Skeletal muscle satellite cell (primary cell): ENCODE data around the gene C17orf58.
"Not testable (repeated sequence)": the region's sequence is repeated elsewhere in the genome, so short reads cannot be mapped to it uniquely, and the experiment has no call there.

Experiments
- H3K27me3 ChIP-seq: 2 replicates; pipeline ENCODE4 v1.7.0; 2013; ENCODE audit warnings: low read length; ENCODE audit not compliant: control insufficient read depth, insufficient read depth
- H3K36me3 ChIP-seq: 2 replicates; pipeline ENCODE4 v1.7.0; 2013; ENCODE audit warnings: mild to moderate bottlenecking, control low read depth, low read length; ENCODE audit not compliant: insufficient read depth
- H3K4me1 ChIP-seq: 2 replicates; pipeline ENCODE4 v1.7.0; 2013; ENCODE audit warnings: low read length; ENCODE audit not compliant: control insufficient read depth, insufficient read depth
- H3K4me2 ChIP-seq: 2 replicates; pipeline ENCODE4 v1.7.0; 2013; ENCODE audit warnings: mild to moderate bottlenecking, low read length
- H3K4me3 ChIP-seq: 2 replicates; pipeline ENCODE4 v1.7.0; 2013; ENCODE audit warnings: low read length
- H3K9ac ChIP-seq: 2 replicates; pipeline ENCODE4 v1.7.0; 2013; ENCODE audit warnings: mild to moderate bottlenecking, low read depth, low read length, moderate library complexity
- H3K9me3 ChIP-seq: replicated peaks from 2 replicates; pipeline ENCODE4 v1.7.0; 2013; ENCODE audit warnings: mild to moderate bottlenecking, control low read depth, low read length

Gene C17orf58

DNA sequence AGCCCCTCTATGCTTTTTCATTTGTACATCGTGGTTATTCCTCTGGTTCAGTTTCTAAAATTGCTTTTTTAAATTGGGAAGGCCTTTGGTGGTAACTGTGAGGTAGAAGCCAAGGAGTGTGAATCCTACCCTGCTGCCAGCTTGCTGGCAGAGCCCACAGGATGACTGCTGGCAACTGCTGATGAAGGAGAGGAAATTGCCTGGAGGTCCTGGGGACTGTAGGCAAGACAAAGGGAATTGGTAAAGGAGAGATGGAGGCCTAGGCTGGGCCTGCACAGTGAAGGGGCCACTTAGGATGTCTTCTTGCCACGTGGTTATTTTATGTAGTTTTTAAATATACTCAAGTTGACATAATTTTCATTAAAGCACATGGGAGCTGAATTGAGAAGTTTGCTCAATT, 15.8 kb downstream of the C17orf58 start:
- Histone ChIP-seq H3K4me2 (no peak overlapping the region), H3K27me3 (no peaks in the 10 kb centered on the region), H3K9me3 (no peaks in the 10 kb centered on the region), H3K4me1 (peaks cover 10% of the 10 kb centered on the region), H3K36me3 (peaks cover 33% of the 10 kb centered on the region), H3K9ac (no peak overlapping the region), H3K4me3 (no peak overlapping the region)

DNA sequence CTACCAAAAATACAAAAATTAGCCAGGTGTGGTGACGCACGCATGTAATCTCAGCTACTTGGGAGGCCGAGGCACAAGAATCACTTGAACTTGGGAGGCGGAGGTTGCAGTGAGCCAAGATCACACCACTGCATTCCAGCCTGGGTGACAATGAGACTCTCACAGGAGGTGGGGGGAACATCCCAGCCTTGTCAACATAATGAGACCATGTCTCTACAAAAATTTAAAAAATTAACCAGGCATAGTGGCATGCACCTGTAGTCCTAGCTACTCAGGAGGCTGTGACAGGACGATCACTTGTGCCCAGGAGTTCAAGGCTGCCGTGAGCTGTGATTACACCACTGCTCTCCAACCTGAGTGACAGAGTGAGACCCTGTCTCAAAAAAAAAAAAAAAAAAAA, 20.0 kb downstream of the C17orf58 start:
- H3K4me3 ChIP-seq, H3K27me3 ChIP-seq, H3K9ac ChIP-seq, H3K4me2 ChIP-seq, H3K9me3 ChIP-seq: not testable (repeated sequence)
- H3K4me1 ChIP-seq = peaks cover 10% of the 10 kb centered on the region
- peaks cover 32% of the 10 kb centered on the region for H3K36me3 ChIP-seq

DNA sequence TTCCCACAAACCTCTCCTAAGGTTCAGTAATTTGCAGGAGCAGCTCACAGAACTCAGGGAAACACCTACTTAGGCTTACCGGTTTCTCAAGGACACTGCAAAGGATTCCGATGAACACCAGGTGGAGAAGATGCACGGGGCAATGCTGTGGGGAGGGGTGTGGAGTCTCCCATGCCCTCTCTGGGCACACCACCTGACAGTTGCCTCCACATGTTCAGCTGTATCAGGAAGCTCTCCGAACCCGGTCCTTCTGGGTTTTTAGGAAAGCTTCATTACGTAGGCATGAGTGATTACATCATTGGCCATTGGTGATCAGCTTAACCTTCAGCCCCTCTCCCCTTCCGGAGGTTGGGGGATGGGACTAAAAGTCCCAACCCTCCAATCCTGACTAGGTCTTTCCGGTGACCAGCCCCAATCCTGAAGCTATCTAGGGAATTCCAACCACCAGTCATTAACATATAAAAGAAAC, 21.6 kb downstream of the C17orf58 start:
- H3K36me3 ChIP-seq = peaks cover 26% of the 10 kb centered on the region
- no peaks in the 10 kb centered on the region for H3K9me3 ChIP-seq
- H3K4me1 ChIP-seq = peaks cover 10% of the 10 kb centered on the region
- H3K4me2 ChIP-seq = no peak overlapping the region
- H3K9ac ChIP-seq = no peak overlapping the region
- no peaks in the 10 kb centered on the region for H3K27me3 ChIP-seq
- no peak overlapping the region for H3K4me3 ChIP-seq

DNA sequence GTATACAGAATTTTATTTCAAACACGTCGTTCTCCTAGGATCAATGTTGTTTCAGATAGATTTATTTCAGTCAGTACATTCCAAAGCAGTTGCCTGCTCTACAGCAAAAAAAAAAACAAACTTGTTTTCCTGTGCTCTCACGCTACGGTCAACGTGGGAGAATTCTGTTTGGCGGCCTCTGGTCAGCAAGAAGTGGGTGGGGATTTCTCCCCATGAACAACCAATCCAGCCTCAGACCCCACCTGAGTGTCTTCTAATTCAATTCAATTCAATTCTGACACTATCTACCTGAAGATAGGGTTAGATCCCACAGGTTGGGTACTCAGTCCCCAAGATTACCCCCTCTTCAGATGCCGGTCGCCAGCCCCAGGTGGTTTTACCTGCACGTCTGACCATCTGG, 22.1 kb downstream of the C17orf58 start:
- Histone ChIP-seq H3K4me2 (no peak overlapping the region), H3K36me3 (peaks cover 22% of the 10 kb centered on the region), H3K27me3 (no peaks in the 10 kb centered on the region), H3K4me3 (no peak overlapping the region), H3K9me3 (no peaks in the 10 kb centered on the region), H3K4me1 (peaks cover 10% of the 10 kb centered on the region), H3K9ac (no peak overlapping the region)

DNA sequence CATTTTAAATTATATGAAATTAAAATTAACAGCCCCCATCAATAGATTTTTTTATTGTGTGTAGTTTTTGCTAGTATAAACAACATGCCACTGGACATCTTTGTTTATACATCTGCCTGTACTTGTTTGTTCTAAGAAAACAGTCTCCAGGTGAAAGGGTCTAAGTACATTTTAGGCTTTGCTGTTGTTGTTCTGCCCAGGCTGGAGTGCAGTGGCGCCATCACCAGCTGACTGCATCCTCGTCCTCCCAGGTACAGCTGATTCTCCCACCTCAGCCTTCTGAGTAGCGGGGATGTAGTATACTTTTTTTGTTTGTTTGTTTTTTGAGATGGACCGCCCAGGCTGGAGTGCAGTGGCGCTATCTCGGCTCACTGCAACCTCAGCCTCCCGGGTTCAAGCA, 25.5 kb downstream of the C17orf58 start:
- peaks cover 27% of the 10 kb centered on the region for H3K36me3 ChIP-seq
- H3K9ac ChIP-seq = no peak overlapping the region
- H3K27me3 ChIP-seq = no peaks in the 10 kb centered on the region
- no peak overlapping the region for H3K4me3 ChIP-seq
- H3K4me2 ChIP-seq = no peak overlapping the region
- no peaks in the 10 kb centered on the region for H3K9me3 ChIP-seq
- H3K4me1 ChIP-seq = no peaks in the 10 kb centered on the region

DNA sequence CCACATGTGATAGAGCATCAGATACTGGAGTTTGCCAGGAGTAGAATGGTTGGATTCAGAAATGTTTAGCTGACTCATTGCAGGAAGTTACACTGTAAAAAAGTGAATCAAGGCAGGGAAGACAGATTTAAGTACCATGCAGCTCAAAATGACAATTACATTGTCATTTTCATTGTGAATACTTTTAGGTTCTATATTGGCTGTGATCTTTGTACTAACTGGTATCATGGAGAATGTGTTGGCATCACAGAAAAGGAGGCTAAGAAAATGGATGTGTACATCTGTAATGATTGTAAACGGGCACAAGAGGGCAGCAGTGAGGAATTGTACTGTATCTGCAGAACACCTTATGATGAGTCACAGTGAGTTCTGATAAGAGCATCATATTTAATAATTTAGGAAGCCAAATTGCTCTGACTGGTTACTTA, 33.1 kb downstream of the C17orf58 start:
- H3K4me2 ChIP-seq, H3K27me3 ChIP-seq, H3K4me1 ChIP-seq, H3K9ac ChIP-seq, H3K4me3 ChIP-seq, H3K9me3 ChIP-seq: not testable (repeated sequence)
- H3K36me3 ChIP-seq = peaks cover 21% of the 10 kb centered on the region

DNA sequence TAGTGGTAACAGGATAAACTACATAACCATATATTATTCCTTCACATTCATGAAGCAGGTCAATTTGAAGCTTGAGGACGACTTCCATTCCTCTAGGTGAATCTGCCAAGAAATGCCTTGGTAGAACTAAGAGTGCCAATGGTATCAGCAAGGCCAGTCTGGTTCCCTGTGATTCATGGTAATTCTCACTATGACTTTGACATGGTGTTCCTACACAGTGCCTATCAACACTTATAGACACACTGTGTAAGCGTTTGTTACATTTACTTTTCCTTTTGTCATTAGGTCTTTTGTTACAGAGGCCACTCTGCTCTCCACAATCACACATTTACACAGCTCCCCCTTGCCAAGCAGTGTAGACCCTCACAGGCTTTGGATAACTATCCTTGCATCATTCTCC, 34.1 kb downstream of the C17orf58 start:
- not testable (repeated sequence) for H3K9ac ChIP-seq, H3K4me3 ChIP-seq, H3K27me3 ChIP-seq, H3K4me2 ChIP-seq, H3K9me3 ChIP-seq, H3K4me1 ChIP-seq
- peaks cover 23% of the 10 kb centered on the region for H3K36me3 ChIP-seq

DNA sequence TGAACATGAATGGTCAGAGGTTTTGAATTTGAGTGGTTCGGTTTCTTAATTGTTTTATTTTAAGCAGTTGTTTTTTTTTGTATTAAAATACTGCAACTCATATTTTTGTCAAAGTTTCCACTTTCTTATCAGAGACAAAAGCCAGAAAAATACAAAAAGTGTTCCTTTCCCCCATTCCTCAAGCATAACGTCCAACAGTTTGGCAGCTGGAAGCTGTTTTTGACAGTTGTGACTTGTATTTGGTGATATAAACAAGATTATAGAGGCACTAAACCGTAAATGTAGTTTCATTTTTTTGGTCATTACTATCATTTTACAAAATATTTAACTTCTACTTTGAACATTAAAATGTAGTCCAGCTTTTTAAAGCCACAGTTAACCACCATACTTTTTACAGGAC, 36.0 kb downstream of the C17orf58 start:
- H3K4me2 ChIP-seq, H3K4me3 ChIP-seq, H3K4me1 ChIP-seq, H3K9ac ChIP-seq, H3K27me3 ChIP-seq, H3K9me3 ChIP-seq: not testable (repeated sequence)
- H3K36me3 ChIP-seq = peaks cover 14% of the 10 kb centered on the region

DNA sequence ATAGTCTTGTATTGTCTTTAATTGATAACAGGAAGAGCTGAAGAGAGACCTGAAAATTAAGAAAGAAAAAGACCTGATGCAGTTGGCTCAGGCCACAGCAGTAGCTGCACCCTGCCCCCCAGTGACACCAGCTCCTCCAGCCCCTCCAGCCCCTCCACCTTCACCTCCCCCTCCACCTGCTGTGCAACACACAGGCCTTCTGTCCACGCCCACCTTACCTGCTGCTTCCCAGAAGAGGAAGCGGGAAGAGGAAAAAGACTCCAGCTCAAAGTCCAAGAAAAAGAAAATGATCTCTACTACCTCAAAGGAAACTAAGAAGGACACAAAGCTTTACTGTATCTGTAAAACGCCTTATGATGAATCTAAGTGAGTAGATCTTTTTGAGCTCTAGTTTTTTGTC, 36.8 kb downstream of the C17orf58 start:
- Histone ChIP-seq H3K27me3 (no peaks in the 10 kb centered on the region), H3K9me3 (no peaks in the 10 kb centered on the region), H3K36me3 (peaks cover 17% of the 10 kb centered on the region), H3K9ac (no peak overlapping the region), H3K4me3 (no peak overlapping the region), H3K4me2 (no peak overlapping the region), H3K4me1 (no peaks in the 10 kb centered on the region)

DNA sequence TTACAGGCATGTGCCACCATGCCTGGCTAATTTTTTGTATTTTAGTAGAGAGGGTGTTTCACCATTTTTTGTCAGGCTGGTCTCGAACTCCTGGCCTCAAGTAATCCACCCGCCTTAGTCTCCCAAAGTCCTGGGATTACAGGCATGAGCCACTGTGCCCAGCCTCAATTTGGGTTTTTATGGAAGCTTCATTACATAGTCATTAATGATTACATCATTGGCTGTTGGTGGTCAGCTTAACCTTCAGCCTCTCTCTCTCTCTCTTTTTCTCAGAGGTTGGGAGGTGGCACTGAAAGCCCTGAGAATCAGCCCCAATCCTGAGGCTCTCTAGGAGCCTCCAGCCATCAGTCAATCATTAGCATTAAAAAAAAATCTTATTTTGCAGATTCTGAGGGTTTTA, 45.3 kb downstream of the C17orf58 start:
- H3K4me2 ChIP-seq = no peak overlapping the region
- H3K36me3 ChIP-seq = peaks cover 61% of the 10 kb centered on the region
- no peak overlapping the region for H3K4me3 ChIP-seq
- H3K27me3 ChIP-seq = no peaks in the 10 kb centered on the region
- H3K9ac ChIP-seq = no peak overlapping the region
- H3K4me1 ChIP-seq = no peaks in the 10 kb centered on the region
- no peaks in the 10 kb centered on the region for H3K9me3 ChIP-seq

DNA sequence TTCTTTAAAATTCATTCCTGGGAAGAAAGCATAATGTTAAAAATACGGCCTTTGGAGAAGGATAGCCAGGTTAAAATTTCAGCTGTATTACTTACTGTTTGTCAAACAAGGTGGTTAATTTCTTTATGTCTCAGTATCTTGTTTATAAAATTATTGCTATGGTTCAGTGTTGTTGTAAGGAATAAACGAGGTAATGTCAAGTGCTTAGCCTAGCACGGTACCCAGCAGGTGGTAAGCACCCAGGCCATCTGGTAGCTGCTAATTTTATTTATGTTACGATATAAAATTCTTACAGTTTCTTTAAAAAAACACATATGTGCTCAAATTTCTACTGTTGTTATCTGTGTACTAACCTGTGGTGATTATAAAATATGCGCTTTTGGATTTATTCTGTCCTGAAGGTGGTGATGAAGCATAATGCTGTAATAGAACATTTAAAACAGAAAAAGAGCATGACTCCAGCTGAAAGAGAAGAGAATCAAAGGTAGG, 48.9 kb downstream of the C17orf58 start:
- H3K4me2 ChIP-seq = no peak overlapping the region
- no peaks in the 10 kb centered on the region for H3K4me1 ChIP-seq
- H3K27me3 ChIP-seq = no peaks in the 10 kb centered on the region
- H3K36me3 ChIP-seq = peaks cover 84% of the 10 kb centered on the region
- H3K9ac ChIP-seq = no peak overlapping the region
- no peak overlapping the region for H3K4me3 ChIP-seq
- no peaks in the 10 kb centered on the region for H3K9me3 ChIP-seq

DNA sequence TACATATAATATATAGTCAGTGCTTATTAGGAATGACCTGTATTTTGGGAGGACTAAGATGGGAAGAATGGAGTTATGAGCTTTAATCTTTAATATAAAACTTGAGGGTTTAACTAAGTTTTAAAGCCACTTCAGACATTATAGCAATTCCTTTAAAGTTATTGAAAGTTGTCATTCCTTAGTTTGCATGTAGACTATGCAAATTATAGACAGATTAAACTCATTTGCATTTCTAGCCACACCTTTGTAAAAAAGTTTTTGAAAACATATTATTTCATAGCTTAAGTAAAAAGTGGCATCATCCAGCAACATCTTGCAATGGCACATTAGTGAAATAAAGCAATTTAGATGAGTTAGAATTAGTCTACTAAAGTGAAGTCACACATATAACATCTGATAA, 49.8 kb downstream of the C17orf58 start:
- H3K27me3 ChIP-seq = no peaks in the 10 kb centered on the region
- H3K36me3 ChIP-seq = peaks cover 85% of the 10 kb centered on the region

More for the DNA sequence above, 49.8 kb downstream of the C17orf58 start:
- no peak overlapping the region for H3K4me3 ChIP-seq
- no peaks in the 10 kb centered on the region for H3K9me3 ChIP-seq
- no peak overlapping the region for H3K4me2 ChIP-seq
- no peak overlapping the region for H3K9ac ChIP-seq
- no peaks in the 10 kb centered on the region for H3K4me1 ChIP-seq
